NCI-H82 treated with DMSO at 0.1 percent for 48 hours (cell line): Measurements from ENCODE around the gene PIK3R1.

Experiments
- DNase-seq: peaks from one replicate; lab custom pipeline; 2025; ENCODE audit not compliant: unreplicated experiment; lab: John Stamatoyannopoulos, UW

The PIK3R1 gene

DNA sequence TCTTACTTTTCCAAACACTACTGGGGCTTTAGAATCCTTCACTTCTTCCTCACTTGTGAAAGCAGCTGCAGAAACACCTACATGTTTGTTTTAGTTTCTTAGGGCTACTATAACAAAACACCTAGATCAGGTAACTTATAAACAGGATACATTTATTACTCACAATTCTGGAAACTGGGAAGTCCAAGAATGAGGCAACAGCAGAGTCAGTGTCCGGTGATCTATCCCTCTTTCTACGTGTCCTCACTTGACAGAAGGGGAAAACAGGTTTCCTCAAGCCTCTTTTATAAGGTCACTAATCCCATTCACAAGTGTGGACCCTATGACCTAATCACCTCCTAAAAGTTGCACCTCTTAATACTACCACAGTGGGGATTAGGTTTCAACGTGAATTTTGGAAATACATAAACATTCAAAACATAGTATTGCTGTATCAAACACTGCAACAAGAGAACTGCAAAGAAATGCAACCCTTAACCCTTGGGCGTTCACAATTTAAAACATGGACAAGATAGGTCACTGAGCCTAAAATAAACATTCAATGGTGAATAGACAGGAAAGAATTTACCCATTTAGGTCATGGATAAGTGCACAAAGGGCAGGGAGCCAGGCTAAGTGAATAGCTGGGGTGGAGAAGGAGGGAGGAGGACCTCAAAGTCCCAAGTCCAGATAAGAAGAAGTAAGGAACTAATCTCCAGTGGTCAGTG is 104.3 kb downstream of the PIK3R1 start:
- no peak for DNase-seq

DNA sequence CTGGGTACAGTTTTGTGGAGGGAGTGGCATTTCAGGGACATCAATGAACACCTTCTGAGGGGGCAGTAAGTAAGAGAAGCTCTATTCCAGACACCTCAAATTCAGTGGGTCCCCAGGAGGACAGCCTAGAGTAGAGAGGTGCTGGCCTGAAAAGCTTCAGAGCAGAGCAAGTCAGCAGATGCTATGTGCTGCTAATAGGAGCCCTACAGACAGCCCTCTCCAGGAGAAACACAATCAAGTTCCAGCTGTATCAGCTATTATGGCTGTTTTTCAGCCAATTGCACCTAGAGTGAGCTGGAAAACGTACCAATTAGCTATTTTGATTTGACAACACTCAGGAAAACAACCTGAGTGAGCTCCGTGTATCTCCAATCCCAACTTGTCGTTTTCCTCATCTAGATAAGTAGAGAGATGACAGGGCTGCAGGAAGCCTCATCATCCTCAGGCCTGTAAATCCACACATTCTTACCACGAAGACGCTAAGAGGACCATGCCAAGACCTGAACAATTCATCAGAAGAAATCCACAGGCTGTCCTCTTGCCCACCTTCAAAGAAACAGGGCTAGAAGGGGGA is 104.9 kb downstream of the PIK3R1 start:
- DNase-seq, result no peak

DNA sequence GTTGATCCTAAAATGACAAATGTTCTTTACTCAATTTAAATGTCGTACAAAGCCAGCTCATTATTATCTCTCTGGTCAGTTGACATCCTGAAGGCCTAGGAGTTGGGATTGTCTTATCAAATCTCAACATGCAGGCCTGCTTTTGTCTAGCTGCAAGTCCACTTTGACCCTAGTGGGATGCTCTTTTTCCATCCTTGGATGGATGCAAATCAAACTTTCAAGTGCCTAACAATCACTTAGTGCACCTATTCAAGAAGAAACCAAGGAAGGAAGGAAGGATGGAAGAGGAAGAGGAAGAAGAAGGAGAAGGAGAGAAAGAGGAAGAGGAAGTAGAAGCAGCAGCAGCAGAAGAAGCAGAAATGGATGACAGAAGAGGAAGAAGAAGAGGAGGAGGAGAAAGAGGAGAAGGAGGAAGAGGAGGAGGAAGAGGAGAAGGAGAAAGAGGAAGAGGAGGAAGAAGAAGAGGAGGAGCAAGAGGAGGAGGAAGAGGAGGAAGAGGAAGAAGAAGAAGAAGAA is 109.6 kb downstream of the PIK3R1 start:
- no peak for DNase-seq

GRCh38 chr5:68329554-68330255 is 114.1 kb downstream of the PIK3R1 start:
- DNase-seq, result no peak

GRCh38 chr5:68330574-68330973 is 115.0 kb downstream of the PIK3R1 start:
- no peak for DNase-seq

DNA sequence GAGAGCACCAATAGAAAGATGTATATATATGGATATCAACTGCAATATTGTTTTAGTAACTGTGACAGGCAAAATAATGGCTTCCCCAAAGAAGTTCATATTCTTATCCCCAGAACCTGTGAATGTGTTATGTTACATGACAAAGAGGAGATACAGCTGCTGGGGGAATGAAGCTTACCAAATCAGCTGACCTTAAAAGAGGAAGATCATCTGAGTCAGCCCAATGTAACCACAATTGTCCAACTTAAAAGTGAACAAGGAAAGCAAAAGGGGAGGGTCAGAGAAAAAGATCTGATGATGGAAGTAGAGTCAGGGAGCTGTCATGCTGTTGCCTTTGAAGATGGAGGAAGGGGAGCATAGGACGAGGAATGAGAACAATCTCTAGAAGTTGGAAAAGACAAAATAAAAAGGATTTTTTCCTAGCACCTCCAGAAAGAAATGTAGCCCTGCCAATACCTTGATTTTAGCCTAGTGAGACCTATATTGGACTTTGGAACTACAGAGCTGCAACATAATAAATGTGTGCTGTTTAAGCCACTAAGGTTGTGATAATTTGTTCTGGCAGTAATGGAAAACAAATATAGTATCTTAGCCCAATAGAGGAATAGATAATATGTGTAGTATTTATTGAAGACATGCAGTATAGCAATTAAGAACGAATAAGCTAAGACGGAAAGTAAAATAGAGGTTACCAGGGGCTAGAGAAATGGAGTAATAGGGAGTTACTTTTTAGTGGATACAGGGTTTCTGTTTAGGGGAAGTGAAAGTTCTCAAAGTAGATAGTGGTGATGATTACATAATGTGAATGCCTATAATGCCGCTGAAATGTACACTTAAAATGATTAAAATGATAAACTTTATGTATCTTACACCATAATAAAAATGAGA is 115.9 kb downstream of the PIK3R1 start:
- no peak for DNase-seq

DNA sequence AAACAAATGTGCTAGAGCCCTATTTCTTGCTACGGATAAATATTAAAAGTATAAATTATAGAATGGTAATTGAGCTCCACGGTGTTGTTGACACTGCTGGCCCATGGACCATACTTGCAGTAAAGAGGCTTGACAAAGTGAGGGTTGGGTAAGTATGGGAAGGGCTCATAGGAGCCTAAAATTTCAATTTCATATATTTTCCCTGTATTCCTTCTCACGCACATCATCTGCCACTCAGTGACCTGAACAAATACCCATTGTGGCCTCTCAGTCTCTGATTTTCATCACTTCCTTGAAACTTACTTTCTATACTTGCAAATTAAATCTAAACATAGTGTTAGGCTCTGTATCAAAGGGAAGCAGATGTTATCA is 116.5 kb downstream of the PIK3R1 start:
- no peak for DNase-seq

- no peak for DNase-seq
These were observed 117.0 kb downstream of the PIK3R1 start for GRCh38 chr5:68332556-68332955.

GRCh38 chr5:68333649-68334552 is 118.3 kb downstream of the PIK3R1 start:
- DNase-seq, result no peak

DNA sequence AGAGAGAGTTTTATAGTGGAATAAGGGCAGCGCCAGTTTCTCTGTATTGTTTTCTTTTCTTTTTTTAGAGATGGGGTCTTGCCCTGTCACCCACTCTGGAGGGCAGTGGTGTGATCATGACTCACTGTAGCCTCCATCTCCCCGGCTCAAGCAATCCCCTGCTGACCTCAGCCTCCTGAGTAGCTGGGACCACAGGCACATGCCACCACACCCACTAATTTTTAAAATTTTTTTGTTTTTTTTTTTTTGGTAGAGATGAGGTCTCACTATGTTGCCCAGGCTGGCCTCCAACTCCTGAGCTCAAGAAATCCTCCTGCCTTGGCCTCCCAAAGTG is 119.0 kb downstream of the PIK3R1 start:
- DNase-seq, result no peak

GRCh38 chr5:68335075-68335474 is 119.5 kb downstream of the PIK3R1 start:
- DNase-seq, result no peak

DNA sequence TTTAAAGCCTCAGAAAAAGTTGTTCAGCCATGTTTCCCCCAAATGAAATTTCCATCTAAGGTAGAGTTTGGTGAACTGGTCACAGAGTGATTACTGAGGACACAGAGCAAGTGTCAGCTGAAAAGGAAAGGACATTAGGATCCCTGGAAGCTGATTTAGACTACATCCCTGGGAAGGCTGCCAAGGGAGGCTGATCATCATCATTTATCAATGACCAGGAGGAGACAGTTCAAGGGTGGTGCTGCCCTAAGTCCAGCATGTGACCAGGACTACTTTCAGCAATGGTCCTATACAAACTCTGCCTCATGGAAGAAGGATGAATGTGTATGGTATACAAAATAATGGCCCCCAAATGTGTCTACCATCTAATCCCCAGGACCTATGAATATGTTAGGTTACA is 120.6 kb downstream of the PIK3R1 start:
- DNase-seq, result peak; percentile 8

DNA sequence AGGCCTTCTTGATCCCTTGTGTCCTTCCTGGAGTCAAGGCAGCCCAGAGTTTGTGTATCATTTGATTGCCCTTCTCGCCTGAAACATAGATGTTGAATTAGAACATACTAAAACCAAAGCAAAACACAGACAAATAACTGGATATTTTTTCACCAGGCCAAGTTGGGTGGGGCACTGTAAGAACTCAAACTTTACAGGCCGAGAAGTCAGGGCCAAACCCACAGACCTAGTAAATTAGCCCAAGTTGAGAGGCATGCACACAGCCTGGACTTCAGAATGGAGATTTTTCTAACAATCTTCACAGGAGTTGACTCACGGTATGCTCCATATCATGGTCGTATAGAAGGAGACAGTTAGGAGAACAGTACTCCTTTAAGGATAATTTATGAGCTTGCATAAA is 121.7 kb downstream of the PIK3R1 start:
- no peak for DNase-seq

- DNase-seq, result no peak
These were observed 124.4 kb downstream of the PIK3R1 start for GRCh38 chr5:68339921-68340321.

GRCh38 chr5:68341006-68341405 is 125.5 kb downstream of the PIK3R1 start:
- no peak for DNase-seq

- no peak for DNase-seq
These were observed 127.1 kb downstream of the PIK3R1 start for GRCh38 chr5:68342693-68343092.

DNA sequence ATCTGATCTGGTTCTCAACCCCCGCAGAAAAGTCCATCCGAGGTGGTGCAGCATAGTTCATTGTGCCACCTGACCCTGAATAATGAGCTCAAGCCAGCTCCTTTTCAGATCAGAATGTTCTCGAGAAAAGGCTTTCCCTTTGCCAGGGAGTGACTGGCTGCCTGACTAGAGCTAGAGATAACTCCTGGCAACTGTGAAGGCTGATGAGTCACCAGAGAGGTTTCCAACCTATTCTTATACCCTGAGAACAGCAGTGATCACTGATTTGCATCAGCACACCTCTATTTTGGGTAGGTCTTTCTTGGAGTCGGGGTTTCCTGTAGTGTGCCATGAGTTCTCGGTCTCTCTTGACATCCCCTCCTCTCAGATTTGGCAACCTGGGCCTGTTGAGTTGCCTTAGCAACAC is 127.9 kb downstream of the PIK3R1 start:
- DNase-seq, result no peak

GRCh38 chr5:68344447-68345111 is 129.0 kb downstream of the PIK3R1 start:
- no peak for DNase-seq

GRCh38 chr5:68345171-68345570 is 129.6 kb downstream of the PIK3R1 start:
- DNase-seq, result no peak

GRCh38 chr5:68345582-68345981 is 130.0 kb downstream of the PIK3R1 start:
- no peak for DNase-seq
